Activated CD8-positive, alpha-beta T cell treated with anti-CD3 and anti-CD28 coated beads for 36 hours (primary cell): Measurements from ENCODE around the gene LY6G5B. TPM values are rescaled to one million over a fixed set of nuclear protein-coding genes. Genes with fewer than 3 reads are reported as not detected.

Experiments
- ATAC-seq: fragments of 200-7000 bp; cut with Tn5 transposase; one replicate; pipeline ENCODE4 v1.10.0; 2021; ENCODE audit warnings: mild to moderate bottlenecking, moderate library complexity
- CTCF ChIA-PET: fragments of 350-600 bp; sonication (Branson Sonifier 250); formaldehyde crosslinking; loops from one replicate; lab custom pipeline; 2021; ENCODE audit warnings: antibody characterized with exemption; lab: Charles Lee
- POLR2A ChIA-PET: fragments of 350-600 bp; sonication (Branson Sonifier 250); formaldehyde crosslinking; loops from one replicate; lab custom pipeline; 2021; ENCODE audit warnings: antibody characterized with exemption; lab: Charles Lee
- DNase-seq: peaks from one replicate; pipeline ENCODE4 v3.0.0-alpha.2; 2020
- H3K27ac Mint-ChIP-seq: one replicate; pipeline ENCODE4 v1.8.0; 2021; ENCODE audit warnings: mild to moderate bottlenecking, mixed read lengths
- H3K27me3 Mint-ChIP-seq: one replicate; pipeline ENCODE4 v1.8.0; 2021; ENCODE audit warnings: mixed read lengths
- H3K36me3 Mint-ChIP-seq: one replicate; pipeline ENCODE4 v1.8.0; 2021; ENCODE audit warnings: low read depth, mixed read lengths
- H3K4me1 Mint-ChIP-seq: one replicate; pipeline ENCODE4 v1.8.0; 2021; ENCODE audit warnings: low read depth, mixed read lengths
- H3K4me3 Mint-ChIP-seq: one replicate; pipeline ENCODE4 v1.8.0; 2021; ENCODE audit warnings: mild to moderate bottlenecking, moderate library complexity, mixed read lengths
- H3K9me3 Mint-ChIP-seq: one replicate; pipeline ENCODE4 v1.8.0; 2021; ENCODE audit warnings: mixed read lengths
- CTCF ChIP-seq: fragments of 200-600 bp; IDR thresholded peaks from one replicate; pipeline ENCODE4 v1.8.0; 2022; ENCODE audit warnings: antibody characterized with exemption, mild to moderate bottlenecking
- intact Hi-C: fragments of 100-400 bp; cut with micrococcal nuclease; formaldehyde crosslinking; loops from one replicate; pipeline ENCODE4 v1.10.0; 2022
- total RNA-seq, 2 experiments: library from RNA; stranded (reverse); gene quantifications; one replicate each; pipeline ENCODE4 v1.2.3, GENCODE V29; 2021

Gene LY6G5B
- total RNA-seq, 2 experiments from 2014 or later = 14.7 to 16.1 TPM

- Mint-ChIP-seq H3K36me3 (peaks cover 12% of the 10 kb centered on the region), H3K27me3 (no peaks in the 10 kb centered on the region), H3K4me1 (peaks cover 29% of the 10 kb centered on the region), H3K27ac (peak overlapping the region; percentile 94), H3K9me3 (no peaks in the 10 kb centered on the region), H3K4me3 (peak overlapping the region; percentile 95)
- no peak for TF ChIP-seq CTCF
- DNase-seq = no peak
- no peak for ATAC-seq
- ChIA-PET CTCF (interaction anchor here (1.2 to 2.8 kb wide), 2 partner anchors 11 to 103 kb away, joined by 3 to 9 read pairs; no protein-coding TSS in a partner anchor), POLR2A (interaction anchor here (0.8 to 3.4 kb wide), 9 partner anchors 10 to 134 kb away, joined by 3 to 13 read pairs (median 5); partner anchors contain the start of genes CSNK2B, GPANK1 and LY6G5C)
- intact Hi-C loops = no loop called here
Measured at GRCh38 chr6:31701666-31702404, 32.1 kb downstream of the LY6G5B start.

- H3K9me3 Mint-ChIP-seq = no peaks in the 10 kb centered on the region
- CTCF ChIA-PET = interaction anchor here (1.2 to 1.4 kb wide), 2 partner anchors 94 to 104 kb away, joined by 3 to 5 read pairs; partner anchors contain the start of gene VARS1
- H3K27ac Mint-ChIP-seq = peak overlapping the region; percentile 94
- TF ChIP-seq CTCF = no peak
- ATAC-seq (peak; percentile 12), DNase-seq (peak; percentile 49)
- intact Hi-C loops = no loop called here
- peak overlapping the region; percentile 95 for H3K4me3 Mint-ChIP-seq
- POLR2A ChIA-PET = interaction anchor here (0.8 to 3.4 kb wide), 12 partner anchors 10 to 133 kb away, joined by 3 to 13 read pairs (median 5); partner anchors contain the start of genes C6orf47, CSNK2B, GPANK1 and LY6G5C
- peaks cover 7% of the 10 kb centered on the region for H3K36me3 Mint-ChIP-seq
- H3K4me1 Mint-ChIP-seq = peaks cover 27% of the 10 kb centered on the region
- no peaks in the 10 kb centered on the region for H3K27me3 Mint-ChIP-seq
Measured at GRCh38 chr6:31702405-31702818, 32.6 kb downstream of the LY6G5B start.

GRCh38 chr6:31702819-31703716, 33.3 kb downstream of the LY6G5B start, which contains the start of gene ABHD16A:
ABHD16A (minus strand) TSS chr6:31703324; CDS start chr6:31703281, 43 bp downstream.
- Mint-ChIP-seq H3K4me3 (peak within 1 kb of the TSS; percentile 95), H3K27ac (peak within 1 kb of the TSS; percentile 94), H3K36me3 (peaks cover 3% of the 10 kb centered on the region), H3K27me3 (no peaks in the 10 kb centered on the region), H3K4me1 (peaks cover 21% of the 10 kb centered on the region), H3K9me3 (no peaks in the 10 kb centered on the region)
- CTCF ChIA-PET = interaction anchor here (0.7 to 1.6 kb wide), 7 partner anchors 9 to 127 kb away, joined by 3 to 6 read pairs (median 5); partner anchors contain the start of genes GPANK1, LSM2 and VARS1
- peak; percentile 99 for DNase-seq
- POLR2A ChIA-PET = interaction anchor here (0.7 to 3.4 kb wide), 16 partner anchors 10 to 163 kb away, joined by 3 to 13 read pairs (median 5); partner anchors contain the start of genes C6orf47, CSNK2B, GPANK1 and LY6G5C
- ATAC-seq = peak; percentile 95
- intact Hi-C loops = no loop called here
- TF ChIP-seq CTCF = no peak

GRCh38 chr6:31705931-31706330, 36.2 kb downstream of the LY6G5B start:
- ChIA-PET POLR2A (no interaction called here), CTCF (interaction anchor here (1.1 to 1.3 kb wide), 2 partner anchors 16 to 90 kb away, joined by 3 to 4 read pairs; partner anchors contain the start of gene VARS1)
- TF ChIP-seq CTCF = no peak
- intact Hi-C loops = no loop called here
- Mint-ChIP-seq H3K27me3 (no peaks in the 10 kb centered on the region), H3K4me1 (peaks cover 16% of the 10 kb centered on the region), H3K36me3 (peaks cover 3% of the 10 kb centered on the region), H3K27ac (no peak overlapping the region), H3K9me3 (no peaks in the 10 kb centered on the region), H3K4me3 (no peak overlapping the region)
- ATAC-seq (no peak), DNase-seq (no peak)
